Measurements from ENCODE around the gene ABCA5.

DNA sequence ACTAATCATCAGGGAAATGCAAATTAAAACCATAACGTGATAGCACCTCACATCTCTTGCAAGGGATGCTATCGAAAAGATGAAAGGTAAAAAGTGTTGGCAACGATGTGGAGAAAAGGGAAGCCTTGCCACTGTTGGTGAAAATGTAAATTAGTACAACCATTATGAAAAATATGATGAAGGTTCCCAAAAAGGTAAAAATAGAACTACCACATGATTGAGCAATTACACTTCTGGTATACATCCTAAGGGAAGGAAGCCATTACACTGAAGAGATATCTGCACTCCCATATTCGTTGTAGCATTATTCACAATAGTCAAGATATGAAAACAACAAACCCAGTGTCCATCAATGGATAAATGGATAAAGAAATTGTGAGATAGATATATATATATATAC lies 119.8 kb downstream of the ABCA5 start:
- TF ChIP-seq, protein P1, sequence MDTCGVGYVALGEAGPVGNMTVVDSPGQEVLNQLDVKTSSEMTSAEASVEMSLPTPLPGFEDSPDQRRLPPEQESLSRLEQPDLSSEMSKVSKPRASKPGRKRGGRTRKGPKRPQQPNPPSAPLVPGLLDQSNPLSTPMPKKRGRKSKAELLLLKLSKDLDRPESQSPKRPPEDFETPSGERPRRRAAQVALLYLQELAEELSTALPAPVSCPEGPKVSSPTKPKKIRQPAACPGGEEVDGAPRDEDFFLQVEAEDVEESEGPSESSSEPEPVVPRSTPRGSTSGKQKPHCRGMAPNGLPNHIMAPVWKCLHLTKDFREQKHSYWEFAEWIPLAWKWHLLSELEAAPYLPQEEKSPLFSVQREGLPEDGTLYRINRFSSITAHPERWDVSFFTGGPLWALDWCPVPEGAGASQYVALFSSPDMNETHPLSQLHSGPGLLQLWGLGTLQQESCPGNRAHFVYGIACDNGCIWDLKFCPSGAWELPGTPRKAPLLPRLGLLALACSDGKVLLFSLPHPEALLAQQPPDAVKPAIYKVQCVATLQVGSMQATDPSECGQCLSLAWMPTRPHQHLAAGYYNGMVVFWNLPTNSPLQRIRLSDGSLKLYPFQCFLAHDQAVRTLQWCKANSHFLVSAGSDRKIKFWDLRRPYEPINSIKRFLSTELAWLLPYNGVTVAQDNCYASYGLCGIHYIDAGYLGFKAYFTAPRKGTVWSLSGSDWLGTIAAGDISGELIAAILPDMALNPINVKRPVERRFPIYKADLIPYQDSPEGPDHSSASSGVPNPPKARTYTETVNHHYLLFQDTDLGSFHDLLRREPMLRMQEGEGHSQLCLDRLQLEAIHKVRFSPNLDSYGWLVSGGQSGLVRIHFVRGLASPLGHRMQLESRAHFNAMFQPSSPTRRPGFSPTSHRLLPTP (IDR thresholded peaks at IDR 0.05; ENCODE audit: borderline replicate concordance, extremely low read depth, insufficient read length): no peak
- TF ChIP-seq TAF1 (IDR thresholded peaks at IDR 0.05; ENCODE audit: control insufficient read depth, extremely low read depth, insufficient read depth, low read length, severe bottlenecking): no peak
- no peak for TF ChIP-seq RNF2 (IDR thresholded peaks at IDR 0.05)
- no peak for TF ChIP-seq ZNF445 (CRISPR knock-in tag; IDR thresholded peaks at IDR 0.05; ENCODE audit: low read depth)
- TF ChIP-seq CBFA2T2 (conservative IDR thresholded peaks at IDR 0.05): no peak
- TF ChIP-seq, protein P2, sequence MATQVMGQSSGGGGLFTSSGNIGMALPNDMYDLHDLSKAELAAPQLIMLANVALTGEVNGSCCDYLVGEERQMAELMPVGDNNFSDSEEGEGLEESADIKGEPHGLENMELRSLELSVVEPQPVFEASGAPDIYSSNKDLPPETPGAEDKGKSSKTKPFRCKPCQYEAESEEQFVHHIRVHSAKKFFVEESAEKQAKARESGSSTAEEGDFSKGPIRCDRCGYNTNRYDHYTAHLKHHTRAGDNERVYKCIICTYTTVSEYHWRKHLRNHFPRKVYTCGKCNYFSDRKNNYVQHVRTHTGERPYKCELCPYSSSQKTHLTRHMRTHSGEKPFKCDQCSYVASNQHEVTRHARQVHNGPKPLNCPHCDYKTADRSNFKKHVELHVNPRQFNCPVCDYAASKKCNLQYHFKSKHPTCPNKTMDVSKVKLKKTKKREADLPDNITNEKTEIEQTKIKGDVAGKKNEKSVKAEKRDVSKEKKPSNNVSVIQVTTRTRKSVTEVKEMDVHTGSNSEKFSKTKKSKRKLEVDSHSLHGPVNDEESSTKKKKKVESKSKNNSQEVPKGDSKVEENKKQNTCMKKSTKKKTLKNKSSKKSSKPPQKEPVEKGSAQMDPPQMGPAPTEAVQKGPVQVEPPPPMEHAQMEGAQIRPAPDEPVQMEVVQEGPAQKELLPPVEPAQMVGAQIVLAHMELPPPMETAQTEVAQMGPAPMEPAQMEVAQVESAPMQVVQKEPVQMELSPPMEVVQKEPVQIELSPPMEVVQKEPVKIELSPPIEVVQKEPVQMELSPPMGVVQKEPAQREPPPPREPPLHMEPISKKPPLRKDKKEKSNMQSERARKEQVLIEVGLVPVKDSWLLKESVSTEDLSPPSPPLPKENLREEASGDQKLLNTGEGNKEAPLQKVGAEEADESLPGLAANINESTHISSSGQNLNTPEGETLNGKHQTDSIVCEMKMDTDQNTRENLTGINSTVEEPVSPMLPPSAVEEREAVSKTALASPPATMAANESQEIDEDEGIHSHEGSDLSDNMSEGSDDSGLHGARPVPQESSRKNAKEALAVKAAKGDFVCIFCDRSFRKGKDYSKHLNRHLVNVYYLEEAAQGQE (IDR thresholded peaks at IDR 0.05; ENCODE audit: borderline replicate concordance): no peak
- TF ChIP-seq, protein P2 (CRISPR knock-in tag; IDR thresholded peaks at IDR 0.05; ENCODE audit: low read depth): no peak
- TF ChIP-seq MYC (IDR thresholded peaks at IDR 0.05; ENCODE audit: low read depth, low read length): no peak
- no peak for TF ChIP-seq MYC (CRISPR knock-in tag; IDR thresholded peaks at IDR 0.05; ENCODE audit: borderline replicate concordance, low read depth)
- TF ChIP-seq, protein P3, sequence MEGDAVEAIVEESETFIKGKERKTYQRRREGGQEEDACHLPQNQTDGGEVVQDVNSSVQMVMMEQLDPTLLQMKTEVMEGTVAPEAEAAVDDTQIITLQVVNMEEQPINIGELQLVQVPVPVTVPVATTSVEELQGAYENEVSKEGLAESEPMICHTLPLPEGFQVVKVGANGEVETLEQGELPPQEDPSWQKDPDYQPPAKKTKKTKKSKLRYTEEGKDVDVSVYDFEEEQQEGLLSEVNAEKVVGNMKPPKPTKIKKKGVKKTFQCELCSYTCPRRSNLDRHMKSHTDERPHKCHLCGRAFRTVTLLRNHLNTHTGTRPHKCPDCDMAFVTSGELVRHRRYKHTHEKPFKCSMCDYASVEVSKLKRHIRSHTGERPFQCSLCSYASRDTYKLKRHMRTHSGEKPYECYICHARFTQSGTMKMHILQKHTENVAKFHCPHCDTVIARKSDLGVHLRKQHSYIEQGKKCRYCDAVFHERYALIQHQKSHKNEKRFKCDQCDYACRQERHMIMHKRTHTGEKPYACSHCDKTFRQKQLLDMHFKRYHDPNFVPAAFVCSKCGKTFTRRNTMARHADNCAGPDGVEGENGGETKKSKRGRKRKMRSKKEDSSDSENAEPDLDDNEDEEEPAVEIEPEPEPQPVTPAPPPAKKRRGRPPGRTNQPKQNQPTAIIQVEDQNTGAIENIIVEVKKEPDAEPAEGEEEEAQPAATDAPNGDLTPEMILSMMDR (IDR thresholded peaks at IDR 0.05 in 2 of 3, conservative IDR thresholded peaks at IDR 0.05 in 1 of 3; ENCODE audit: insufficient read depth in 2 of 3, low read depth in 1 of 3, low read length in 3 of 3): no peak
- TF ChIP-seq, protein P4, sequence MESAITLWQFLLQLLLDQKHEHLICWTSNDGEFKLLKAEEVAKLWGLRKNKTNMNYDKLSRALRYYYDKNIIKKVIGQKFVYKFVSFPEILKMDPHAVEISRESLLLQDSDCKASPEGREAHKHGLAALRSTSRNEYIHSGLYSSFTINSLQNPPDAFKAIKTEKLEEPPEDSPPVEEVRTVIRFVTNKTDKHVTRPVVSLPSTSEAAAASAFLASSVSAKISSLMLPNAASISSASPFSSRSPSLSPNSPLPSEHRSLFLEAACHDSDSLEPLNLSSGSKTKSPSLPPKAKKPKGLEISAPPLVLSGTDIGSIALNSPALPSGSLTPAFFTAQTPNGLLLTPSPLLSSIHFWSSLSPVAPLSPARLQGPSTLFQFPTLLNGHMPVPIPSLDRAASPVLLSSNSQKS (CRISPR knock-in tag; IDR thresholded peaks at IDR 0.05): no peak
- TF ChIP-seq, protein P5, sequence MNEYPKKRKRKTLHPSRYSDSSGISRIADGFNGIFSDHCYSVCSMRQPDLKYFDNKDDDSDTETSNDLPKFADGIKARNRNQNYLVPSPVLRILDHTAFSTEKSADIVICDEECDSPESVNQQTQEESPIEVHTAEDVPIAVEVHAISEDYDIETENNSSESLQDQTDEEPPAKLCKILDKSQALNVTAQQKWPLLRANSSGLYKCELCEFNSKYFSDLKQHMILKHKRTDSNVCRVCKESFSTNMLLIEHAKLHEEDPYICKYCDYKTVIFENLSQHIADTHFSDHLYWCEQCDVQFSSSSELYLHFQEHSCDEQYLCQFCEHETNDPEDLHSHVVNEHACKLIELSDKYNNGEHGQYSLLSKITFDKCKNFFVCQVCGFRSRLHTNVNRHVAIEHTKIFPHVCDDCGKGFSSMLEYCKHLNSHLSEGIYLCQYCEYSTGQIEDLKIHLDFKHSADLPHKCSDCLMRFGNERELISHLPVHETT (CRISPR knock-in tag; conservative IDR thresholded peaks at IDR 0.05 in 1 of 2, IDR thresholded peaks at IDR 0.05 in 1 of 2): no peak
- TF ChIP-seq ZNF274 (IDR thresholded peaks at IDR 0.05; ENCODE audit: borderline replicate concordance, low read depth, low read length): no peak
